Spinal cord (tissue), 10 donors: Measurements from ENCODE around the gene C1orf35. TPM values are rescaled to one million over a fixed set of nuclear protein-coding genes. Genes with fewer than 3 reads are reported as not detected.

Source experiments
- DNase-seq, 6 donors: peaks; one replicate each; pipeline versions ENCODE4 v3.0.0 to v3.0.0-alpha.2; 2013 to 2015; ENCODE audit warnings: low spot score in 6 of 6, low read depth in 4 of 6
- H3K27ac ChIP-seq: one replicate; pipeline ENCODE4 v1.5.1; 2013; ENCODE audit warnings: low read depth, low read length, control low read depth
- H3K27me3 ChIP-seq: one replicate; pipeline ENCODE4 v1.6.1; 2013; ENCODE audit warnings: low read length; ENCODE audit not compliant: control insufficient read depth, insufficient read depth
- H3K36me3 ChIP-seq: one replicate; pipeline ENCODE4 v1.6.1; 2013; ENCODE audit warnings: low read length; ENCODE audit not compliant: control insufficient read depth, insufficient read depth
- H3K4me1 ChIP-seq: one replicate; pipeline ENCODE4 v1.6.1; 2013; ENCODE audit warnings: low read length; ENCODE audit not compliant: control insufficient read depth, insufficient read depth
- H3K4me3 ChIP-seq: one replicate; pipeline ENCODE4 v1.5.1; 2013; ENCODE audit warnings: low read depth, low read length, control low read depth
- H3K9me3 ChIP-seq: one replicate; pipeline ENCODE4 v1.6.1; 2013; ENCODE audit warnings: low read length; ENCODE audit not compliant: control insufficient read depth, insufficient read depth
- WGBS: methylation state at CpG from one replicate; pipeline ENCODE4 v1.1.5; 2013; ENCODE audit warnings: missing lambda C conversion rate; ENCODE audit not compliant: insufficient coverage; 5-methylcytosine and 5-hydroxymethylcytosine counted together
- polyA plus RNA-seq, 2 donors: library from polyadenylated mRNA; unstranded; fragments of 120-200 nt; gene quantifications; one replicate each; pipeline ENCODE4 v1.2.1, GENCODE V29; 2013; ENCODE audit not compliant: insufficient read length in 2 of 2
- total RNA-seq, 2 donors: library from RNA; depleted of rRNA in 1 of 2; stranded (reverse); fragments of 120-200 nt in 1 of 2; fragments of >200 nt in 1 of 2; gene quantifications; one replicate each; pipeline versions ENCODE4 v1.2.3 to v1.2.4, GENCODE V29; 2013 to 2014
- donor health status: healthy.

C1orf35 gene
- total and polyA plus RNA-seq, 4 donors, result 3.8 to 29.4 (median 20.1) TPM

DNA sequence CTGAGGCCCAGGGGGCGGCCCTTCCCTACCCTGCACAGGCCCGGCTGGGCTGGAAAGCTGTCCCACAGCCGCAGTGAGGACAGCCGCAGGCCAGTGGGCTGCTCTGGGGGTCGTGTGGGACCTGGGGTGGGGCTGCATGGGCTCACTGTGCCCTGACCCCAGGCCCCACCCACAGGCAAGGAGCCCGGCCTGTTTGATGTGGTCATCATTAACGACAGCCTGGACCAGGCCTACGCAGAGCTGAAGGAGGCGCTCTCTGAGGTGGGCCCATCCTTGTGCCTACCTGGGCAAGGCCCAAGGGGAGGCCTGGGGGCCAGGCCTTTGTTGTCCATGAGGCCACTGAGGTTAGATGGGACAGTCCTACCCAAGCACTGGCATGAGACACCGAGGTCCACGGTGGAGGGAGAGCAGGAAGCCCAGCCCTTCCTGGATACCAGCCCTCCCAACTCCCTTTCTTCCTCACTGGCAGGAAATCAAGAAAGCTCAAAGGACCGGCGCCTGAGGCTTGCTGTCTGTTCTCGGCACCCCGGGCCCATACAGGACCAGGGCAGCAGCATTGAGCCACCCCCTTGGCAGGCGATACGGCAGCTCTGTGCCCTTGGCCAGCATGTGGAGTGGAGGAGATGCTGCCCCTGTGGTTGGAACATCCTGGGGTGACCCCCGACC is 45.2 kb upstream of the C1orf35 start:
- Histone ChIP-seq H3K4me1 (peaks cover 45% of the 10 kb centered on the region), H3K27me3 (no peaks in the 10 kb centered on the region), H3K36me3 (peaks cover 93% of the 10 kb centered on the region), H3K4me3 (no peak overlapping the region), H3K9me3 (no peaks in the 10 kb centered on the region), H3K27ac (no peak overlapping the region)
- WGBS, result 75% methylated on average over 17 of the region's 18 CpGs
- no peak for DNase-seq

DNA sequence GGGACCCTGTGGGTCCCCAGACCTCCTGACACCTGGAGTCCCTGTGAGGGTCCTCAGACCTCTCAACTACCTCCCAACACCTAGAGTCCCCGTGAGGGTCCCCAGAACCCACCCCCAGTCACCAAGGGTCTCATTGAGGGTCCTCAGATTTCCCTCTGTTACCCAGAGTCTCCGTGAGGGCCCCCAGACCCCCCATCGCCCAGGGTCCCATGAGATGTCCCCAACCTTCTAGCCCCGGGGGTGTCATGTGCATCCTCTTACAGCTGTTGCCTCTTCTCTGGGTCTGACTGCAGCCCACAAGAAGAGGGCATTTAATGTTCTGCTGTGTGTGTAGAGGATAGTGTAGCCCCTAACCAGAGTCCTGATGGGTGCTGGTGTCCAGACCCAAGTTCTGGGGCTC is 44.6 kb upstream of the C1orf35 start:
- peaks cover 95% of the 10 kb centered on the region for H3K36me3 ChIP-seq
- no peaks in the 10 kb centered on the region for H3K27me3 ChIP-seq
- no peak for DNase-seq
- no peak overlapping the region for H3K27ac ChIP-seq
- peaks cover 51% of the 10 kb centered on the region for H3K4me1 ChIP-seq
- WGBS, result 96% methylated on average over 4 of the region's 4 CpGs
- H3K4me3 ChIP-seq, result no peak overlapping the region
- H3K9me3 ChIP-seq, result no peaks in the 10 kb centered on the region

DNA sequence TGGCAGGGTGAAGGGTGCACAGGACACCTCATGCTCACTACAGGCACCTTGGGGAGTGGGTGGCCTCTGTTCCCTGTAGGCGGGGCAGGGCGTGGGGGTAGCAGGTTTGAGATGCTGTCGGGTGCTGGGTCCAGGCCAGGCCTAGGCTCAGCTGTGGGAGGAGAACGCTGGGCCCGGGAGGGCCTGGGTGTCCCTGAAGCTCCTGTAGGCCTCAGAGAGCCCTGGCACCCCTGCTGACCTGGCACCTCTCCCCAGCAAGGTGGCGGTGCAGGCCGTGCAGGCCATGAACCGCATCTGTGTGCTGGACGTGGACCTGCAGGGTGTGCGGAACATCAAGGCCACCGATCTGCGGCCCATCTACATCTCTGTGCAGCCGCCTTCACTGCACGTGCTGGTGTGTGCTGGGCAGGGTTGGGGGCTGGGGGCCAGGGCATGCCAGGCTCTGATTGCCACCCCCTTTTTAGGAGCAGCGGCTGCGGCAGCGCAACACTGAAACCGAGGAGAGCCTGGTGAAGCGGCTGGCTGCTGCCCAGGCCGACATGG is 44.1 kb upstream of the C1orf35 start:
- H3K4me3 ChIP-seq, result no peak overlapping the region
- peaks cover 95% of the 10 kb centered on the region for H3K36me3 ChIP-seq
- 97% methylated on average over 20 of the region's 20 CpGs for WGBS
- H3K9me3 ChIP-seq, result no peaks in the 10 kb centered on the region
- peaks cover 56% of the 10 kb centered on the region for H3K4me1 ChIP-seq
- no peak for DNase-seq
- H3K27me3 ChIP-seq, result no peaks in the 10 kb centered on the region
- no peak overlapping the region for H3K27ac ChIP-seq

DNA sequence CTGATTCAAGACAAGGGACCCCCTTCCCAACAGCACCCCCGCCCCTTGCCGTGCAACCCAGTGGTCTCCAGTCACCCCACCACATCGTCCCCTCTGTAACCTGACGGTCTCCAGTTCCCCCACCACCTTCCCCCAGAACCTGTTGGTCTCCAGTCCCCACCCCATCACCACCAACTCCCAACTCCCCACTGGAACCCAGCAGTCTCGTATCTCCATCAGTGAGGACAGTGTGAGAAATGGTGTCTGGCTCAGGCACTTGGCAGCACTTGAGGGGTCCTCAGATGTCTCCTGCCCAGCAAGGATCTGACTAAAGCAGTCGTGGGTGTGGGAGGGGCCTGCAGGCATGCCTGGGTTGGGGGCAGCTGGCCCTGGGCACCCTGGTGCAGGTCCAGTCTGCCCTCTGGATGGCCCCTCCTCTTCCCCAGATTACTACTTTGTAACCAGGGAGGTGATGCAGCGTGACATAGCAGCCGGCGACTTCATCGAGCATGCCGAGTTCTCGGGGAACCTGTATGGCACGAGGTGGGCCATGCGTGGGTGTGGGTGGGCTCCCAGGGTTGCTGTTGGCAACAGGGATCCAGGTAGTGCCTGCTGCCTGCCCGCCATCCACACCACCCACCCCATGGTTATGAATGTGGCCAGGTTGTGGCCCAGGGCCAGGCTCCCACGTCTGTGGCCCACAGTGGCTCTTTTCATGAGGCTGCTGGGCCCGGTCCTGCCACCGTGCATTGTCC is 43.5 kb upstream of the C1orf35 start:
- H3K27ac ChIP-seq, result no peak overlapping the region
- 91% methylated on average over 16 of the region's 18 CpGs for WGBS
- peaks cover 95% of the 10 kb centered on the region for H3K36me3 ChIP-seq
- no peak overlapping the region for H3K4me3 ChIP-seq
- no peaks in the 10 kb centered on the region for H3K27me3 ChIP-seq
- no peak for DNase-seq
- H3K4me1 ChIP-seq, result peaks cover 60% of the 10 kb centered on the region
- H3K9me3 ChIP-seq, result no peaks in the 10 kb centered on the region

DNA sequence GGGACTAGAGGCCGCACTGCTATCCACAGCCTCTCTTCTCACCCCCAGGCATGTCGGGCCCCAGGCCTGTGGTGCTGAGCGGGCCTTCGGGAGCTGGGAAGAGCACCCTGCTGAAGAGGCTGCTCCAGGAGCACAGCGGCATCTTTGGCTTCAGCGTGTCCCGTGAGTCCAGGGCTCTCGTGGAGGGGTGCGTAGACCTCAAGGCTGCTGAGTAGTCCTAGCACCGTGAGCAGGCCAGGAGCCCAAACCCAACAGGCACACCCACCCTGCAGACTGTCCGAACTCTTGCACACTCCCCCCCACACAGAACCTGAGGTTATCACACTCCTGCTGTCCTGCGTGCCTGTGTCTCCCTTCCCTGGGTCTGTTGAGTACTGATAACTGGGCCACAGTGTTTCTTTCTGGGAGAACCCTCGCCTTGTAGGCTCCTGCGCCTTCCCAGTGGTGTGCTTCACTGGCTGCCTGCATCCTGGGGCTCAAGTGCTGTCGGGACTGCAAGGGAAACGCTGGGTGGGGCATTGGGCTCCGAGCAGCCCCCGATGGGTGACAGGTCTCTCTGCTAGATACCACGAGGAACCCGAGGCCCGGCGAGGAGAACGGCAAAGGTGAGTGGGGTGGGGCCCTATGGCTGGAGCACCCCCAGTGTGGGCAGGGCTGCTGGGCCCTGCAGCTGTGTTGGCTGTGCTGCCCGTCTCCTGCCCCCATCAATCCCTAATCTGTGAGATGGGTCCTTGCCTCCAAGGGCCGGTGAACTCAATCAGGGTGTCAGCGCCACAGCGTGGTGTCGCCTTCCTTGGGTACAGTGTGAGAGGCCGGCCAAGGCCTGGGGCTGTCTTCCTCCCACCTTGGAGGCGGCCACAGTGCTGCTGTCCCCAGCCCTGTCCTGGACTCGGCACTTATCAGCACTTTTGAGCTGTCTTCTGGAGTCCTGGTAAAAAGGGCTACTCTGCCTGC is 42.6 kb upstream of the C1orf35 start:
- no peaks in the 10 kb centered on the region for H3K27me3 ChIP-seq
- H3K4me3 ChIP-seq, result no peak overlapping the region
- H3K36me3 ChIP-seq, result peaks cover 91% of the 10 kb centered on the region

DNA sequence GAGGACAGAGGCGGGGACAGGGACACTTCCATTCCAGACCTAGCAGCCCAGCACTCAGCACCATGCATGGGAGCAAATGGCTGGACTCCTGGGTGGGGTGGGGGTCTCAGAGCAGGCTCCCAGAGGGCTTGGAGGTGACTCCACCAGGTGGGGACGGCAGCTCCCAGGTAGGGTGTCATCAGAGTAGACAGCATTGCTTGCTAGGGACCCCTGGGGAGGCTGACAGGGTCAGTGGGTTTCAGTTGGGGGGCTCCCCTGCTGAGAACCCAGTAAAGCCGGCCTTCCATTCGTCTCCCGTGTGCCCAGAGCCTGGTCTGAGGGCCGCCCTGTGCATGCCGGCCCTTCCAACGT is 41.8 kb upstream of the C1orf35 start:
- DNase-seq, result no peak
- WGBS, result 94% methylated on average over 8 of the region's 8 CpGs
- H3K4me1 ChIP-seq, result peaks cover 58% of the 10 kb centered on the region

More for the DNA sequence above, 42.6 kb upstream of the C1orf35 start:
- no peak for DNase-seq
- WGBS, result 95% methylated on average over 26 of the region's 31 CpGs
- Histone ChIP-seq H3K4me1 (peaks cover 60% of the 10 kb centered on the region), H3K27ac (no peak overlapping the region), H3K9me3 (no peaks in the 10 kb centered on the region)

DNA sequence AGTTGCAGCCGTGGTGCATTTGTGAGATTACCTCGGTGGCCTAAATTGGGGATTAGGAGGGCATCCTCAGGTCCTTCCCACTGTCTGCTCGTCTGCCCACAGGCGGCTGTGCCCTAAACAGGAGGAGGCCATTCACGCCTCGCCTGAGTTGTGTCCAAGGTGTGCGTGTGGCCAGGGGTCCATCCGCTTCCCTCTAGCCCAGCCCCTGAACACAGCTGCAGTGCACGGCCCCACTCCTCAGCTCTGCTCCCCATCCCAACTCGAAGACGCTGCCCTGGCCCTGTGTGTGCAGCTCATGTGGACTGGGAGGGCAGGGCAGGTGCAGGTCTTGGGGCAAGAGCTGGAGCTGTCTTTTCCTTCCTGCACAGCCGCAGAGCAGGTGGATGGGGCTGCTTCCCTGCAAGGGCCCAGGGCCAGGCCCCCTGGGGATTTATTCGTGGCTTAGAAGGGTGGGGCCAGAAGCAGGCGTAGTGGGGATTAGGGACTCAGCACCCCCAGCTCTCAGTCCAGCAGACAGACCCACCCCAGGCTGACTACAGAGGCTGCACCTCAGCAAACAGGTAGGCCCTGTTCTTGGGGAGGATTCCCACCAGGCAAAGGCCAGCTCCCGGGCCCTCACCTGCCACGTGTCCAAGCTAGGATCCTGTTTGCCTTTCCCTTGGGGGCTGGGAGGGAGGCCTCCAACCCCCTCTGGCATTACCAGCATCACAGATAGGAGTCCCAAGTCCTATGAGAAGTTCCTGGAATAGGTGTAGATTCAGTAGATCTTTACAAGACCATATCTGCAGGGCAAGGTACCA is 41.3 kb upstream of the C1orf35 start:
- no peak overlapping the region for H3K27ac ChIP-seq
- no peaks in the 10 kb centered on the region for H3K27me3 ChIP-seq
- no peak for DNase-seq
- H3K36me3 ChIP-seq, result peaks cover 78% of the 10 kb centered on the region
- no peak overlapping the region for H3K4me3 ChIP-seq
- H3K4me1 ChIP-seq, result peaks cover 57% of the 10 kb centered on the region
- no peaks in the 10 kb centered on the region for H3K9me3 ChIP-seq
- 90% methylated on average over 9 of the region's 16 CpGs for WGBS

More for the DNA sequence above, 41.8 kb upstream of the C1orf35 start:
- no peak overlapping the region for H3K27ac ChIP-seq
- H3K9me3 ChIP-seq, result no peaks in the 10 kb centered on the region
- peaks cover 84% of the 10 kb centered on the region for H3K36me3 ChIP-seq
- no peaks in the 10 kb centered on the region for H3K27me3 ChIP-seq
- no peak overlapping the region for H3K4me3 ChIP-seq

DNA sequence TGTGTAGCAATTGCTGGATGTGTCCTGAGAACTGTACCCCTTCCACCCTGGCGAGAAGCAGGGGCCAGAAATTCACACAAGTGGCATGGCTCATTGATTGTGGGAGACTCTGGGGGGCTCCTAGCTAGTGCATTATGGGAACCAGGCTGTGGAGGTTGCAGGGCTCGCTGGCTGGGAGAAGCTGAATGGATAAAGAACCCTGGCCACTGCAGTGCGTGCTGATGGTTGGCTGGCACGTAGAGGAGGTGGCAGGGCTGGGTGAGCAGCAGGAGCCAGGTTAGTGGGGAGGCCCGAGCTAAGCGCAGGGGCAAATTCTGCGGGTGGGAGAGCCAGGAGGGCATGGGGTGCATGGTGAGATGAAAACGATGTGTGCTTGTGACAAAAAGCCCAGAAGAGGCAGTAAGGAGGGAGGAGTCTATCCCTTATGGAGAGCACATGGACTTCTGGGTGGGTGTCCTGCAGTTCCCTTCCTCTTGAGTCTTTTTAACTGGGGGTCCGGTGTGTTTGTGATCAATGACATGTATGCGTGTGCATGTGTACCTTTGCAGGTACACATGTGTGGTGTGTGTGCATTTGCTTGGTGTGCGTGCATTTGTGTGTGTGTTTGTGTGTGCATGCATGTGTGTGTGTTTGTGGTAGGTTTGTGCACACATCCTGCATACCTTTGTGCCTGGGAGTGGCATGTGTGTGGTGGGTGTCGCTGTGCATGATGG is 40.5 kb upstream of the C1orf35 start:
- no peak overlapping the region for H3K27ac ChIP-seq
- peaks cover 53% of the 10 kb centered on the region for H3K4me1 ChIP-seq
- H3K27me3 ChIP-seq, result no peaks in the 10 kb centered on the region
- no peak for DNase-seq
- H3K36me3 ChIP-seq, result peaks cover 70% of the 10 kb centered on the region
- no peak overlapping the region for H3K4me3 ChIP-seq
- WGBS, result 89% methylated on average over 12 of the region's 12 CpGs
- H3K9me3 ChIP-seq, result no peaks in the 10 kb centered on the region
